Measurements from ENCODE around the gene DMRTB1.

DMRTB1 gene

DNA sequence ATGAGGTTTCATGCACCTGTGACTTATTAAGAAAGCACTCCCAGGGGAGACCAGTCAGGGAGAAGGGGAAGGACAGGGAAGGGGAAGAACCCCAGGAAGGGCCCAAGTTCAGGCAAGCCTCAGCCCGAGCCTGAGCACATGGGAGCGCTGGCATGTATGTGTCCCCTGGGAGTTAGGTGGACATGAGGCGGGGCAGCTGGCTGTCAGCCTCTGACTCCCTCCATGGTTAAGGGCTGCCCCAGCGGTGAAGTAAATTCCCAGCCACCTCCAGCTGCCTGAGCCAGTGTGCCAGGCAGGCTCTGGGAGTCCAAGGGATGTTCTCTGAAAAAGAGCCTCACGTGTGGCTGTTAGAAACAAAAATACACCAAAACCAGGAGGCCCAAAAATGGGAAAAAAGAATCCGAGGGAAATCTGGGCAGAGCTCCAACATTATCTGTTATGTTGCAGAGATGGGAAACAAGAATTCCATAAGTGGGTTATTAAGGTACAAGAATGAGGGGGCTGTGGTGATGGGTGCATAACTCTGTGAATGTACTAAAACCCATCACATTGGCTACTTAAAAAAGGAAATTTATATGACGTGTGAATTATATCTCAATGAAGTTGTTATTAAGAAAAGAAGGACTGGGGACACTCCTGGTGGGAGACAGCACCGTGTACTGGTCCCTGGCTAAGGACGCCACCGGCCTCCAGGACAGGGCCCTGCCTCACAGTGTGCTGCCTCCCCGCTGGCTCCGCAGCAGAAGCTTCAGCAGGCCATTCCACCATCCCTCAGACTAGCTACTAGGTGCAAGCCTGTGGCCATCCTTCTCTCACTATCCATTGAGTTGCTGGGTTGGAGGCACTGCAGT is 18.7 kb downstream of the DMRTB1 start:
- TF ChIP-seq, protein P1, sequence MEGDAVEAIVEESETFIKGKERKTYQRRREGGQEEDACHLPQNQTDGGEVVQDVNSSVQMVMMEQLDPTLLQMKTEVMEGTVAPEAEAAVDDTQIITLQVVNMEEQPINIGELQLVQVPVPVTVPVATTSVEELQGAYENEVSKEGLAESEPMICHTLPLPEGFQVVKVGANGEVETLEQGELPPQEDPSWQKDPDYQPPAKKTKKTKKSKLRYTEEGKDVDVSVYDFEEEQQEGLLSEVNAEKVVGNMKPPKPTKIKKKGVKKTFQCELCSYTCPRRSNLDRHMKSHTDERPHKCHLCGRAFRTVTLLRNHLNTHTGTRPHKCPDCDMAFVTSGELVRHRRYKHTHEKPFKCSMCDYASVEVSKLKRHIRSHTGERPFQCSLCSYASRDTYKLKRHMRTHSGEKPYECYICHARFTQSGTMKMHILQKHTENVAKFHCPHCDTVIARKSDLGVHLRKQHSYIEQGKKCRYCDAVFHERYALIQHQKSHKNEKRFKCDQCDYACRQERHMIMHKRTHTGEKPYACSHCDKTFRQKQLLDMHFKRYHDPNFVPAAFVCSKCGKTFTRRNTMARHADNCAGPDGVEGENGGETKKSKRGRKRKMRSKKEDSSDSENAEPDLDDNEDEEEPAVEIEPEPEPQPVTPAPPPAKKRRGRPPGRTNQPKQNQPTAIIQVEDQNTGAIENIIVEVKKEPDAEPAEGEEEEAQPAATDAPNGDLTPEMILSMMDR (IDR thresholded peaks at IDR 0.05): no peak
- H3K27me3 ChIP-seq: no peaks in the 10 kb centered on the region
- no peak overlapping the region for H3K27ac ChIP-seq

DNA sequence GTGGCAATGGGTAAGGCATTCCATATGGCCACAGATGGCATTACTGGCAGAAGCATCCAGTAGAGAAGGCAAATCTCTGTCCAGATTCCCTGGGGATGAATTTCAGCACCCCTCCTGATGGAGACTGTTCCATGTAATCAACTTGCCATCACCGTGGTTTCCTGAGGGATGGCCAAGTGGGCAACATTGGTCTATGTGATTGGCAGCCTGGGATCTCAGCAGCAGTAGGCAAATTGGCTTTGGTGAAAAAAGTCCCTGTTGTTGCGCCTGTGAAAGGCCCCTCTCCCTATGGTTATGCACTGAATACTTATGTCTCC is 19.3 kb downstream of the DMRTB1 start:
- Histone ChIP-seq H3K36me3 (no peaks in the 10 kb centered on the region), H3K9me3 (no peaks in the 10 kb centered on the region), H3K27me3 (no peaks in the 10 kb centered on the region), H3K27ac (no peak overlapping the region), H3K4me3 (ENCODE audit: low read depth in 1 of 2, low read length in 1 of 2) (no peak overlapping the region), H3K4me1 (ENCODE audit: control insufficient read depth in 1 of 2, insufficient read depth in 1 of 2, low read depth in 1 of 2, low read length in 1 of 2) (no peaks in the 10 kb centered on the region)
- TF ChIP-seq, protein P1 (IDR thresholded peaks at IDR 0.05): no peak

More for the DNA sequence above, 18.7 kb downstream of the DMRTB1 start:
- Histone ChIP-seq H3K9me3 (no peaks in the 10 kb centered on the region), H3K4me3 (ENCODE audit: low read depth in 1 of 2, low read length in 1 of 2) (no peak overlapping the region), H3K36me3 (no peaks in the 10 kb centered on the region), H3K4me1 (ENCODE audit: control insufficient read depth in 1 of 2, insufficient read depth in 1 of 2, low read depth in 1 of 2, low read length in 1 of 2) (no peaks in the 10 kb centered on the region)

DNA sequence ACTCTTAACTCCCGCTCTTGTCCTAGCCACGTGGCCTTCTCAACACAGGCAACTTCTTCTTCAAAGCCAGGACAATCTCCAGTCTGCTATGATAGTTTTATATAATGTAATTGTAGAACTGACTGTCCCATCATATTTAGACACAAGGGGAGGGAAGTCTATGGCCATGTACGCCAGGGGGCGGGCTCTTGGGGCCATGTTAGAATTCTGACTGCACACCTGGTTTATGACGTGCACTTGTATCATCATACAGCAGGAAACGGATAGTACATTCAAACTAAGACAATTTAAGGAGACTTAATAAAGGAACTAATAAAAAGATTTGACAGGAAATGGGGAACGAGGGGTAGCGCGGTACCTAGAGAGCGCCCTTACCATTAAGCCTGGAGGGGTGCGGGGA is 21.5 kb downstream of the DMRTB1 start:
- Histone ChIP-seq H3K4me3 (ENCODE audit: low read depth in 1 of 2, low read length in 1 of 2) (no peak overlapping the region), H3K36me3 (no peaks in the 10 kb centered on the region), H3K9me3 (no peaks in the 10 kb centered on the region), H3K4me1 (ENCODE audit: control insufficient read depth in 1 of 2, insufficient read depth in 1 of 2, low read depth in 1 of 2, low read length in 1 of 2) (no peaks in the 10 kb centered on the region), H3K27ac (no peak overlapping the region), H3K27me3 (peaks cover 2% of the 10 kb centered on the region)
- TF ChIP-seq, protein P1 (IDR thresholded peaks at IDR 0.05): no peak

DNA sequence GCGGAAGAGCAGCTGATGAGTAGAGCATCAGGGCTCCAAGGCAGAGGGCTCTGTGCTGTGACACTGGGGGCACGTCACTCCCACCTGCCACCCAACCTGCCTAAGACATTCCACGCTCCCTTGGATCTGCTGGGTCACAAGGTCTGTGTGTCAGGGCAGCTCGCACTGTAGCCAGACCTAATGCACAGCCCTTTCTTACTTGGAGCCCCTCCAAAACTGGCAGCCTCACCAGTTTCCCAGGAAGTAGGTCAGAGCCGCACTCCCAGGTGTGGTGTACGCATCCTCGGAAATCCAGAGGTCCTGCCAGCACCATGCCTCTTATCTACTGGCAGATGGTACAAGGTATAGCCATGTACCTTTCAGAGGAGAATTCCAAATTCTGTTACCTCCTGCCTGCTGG is 22.3 kb downstream of the DMRTB1 start:
- Histone ChIP-seq H3K4me1 (ENCODE audit: control insufficient read depth in 1 of 2, insufficient read depth in 1 of 2, low read depth in 1 of 2, low read length in 1 of 2) (no peaks in the 10 kb centered on the region), H3K36me3 (no peaks in the 10 kb centered on the region), H3K4me3 (ENCODE audit: low read depth in 1 of 2, low read length in 1 of 2) (no peak overlapping the region), H3K9me3 (no peaks in the 10 kb centered on the region), H3K27ac (no peak overlapping the region), H3K27me3 (peaks cover 10% of the 10 kb centered on the region)
- TF ChIP-seq, protein P1 (IDR thresholded peaks at IDR 0.05): no peak

DNA sequence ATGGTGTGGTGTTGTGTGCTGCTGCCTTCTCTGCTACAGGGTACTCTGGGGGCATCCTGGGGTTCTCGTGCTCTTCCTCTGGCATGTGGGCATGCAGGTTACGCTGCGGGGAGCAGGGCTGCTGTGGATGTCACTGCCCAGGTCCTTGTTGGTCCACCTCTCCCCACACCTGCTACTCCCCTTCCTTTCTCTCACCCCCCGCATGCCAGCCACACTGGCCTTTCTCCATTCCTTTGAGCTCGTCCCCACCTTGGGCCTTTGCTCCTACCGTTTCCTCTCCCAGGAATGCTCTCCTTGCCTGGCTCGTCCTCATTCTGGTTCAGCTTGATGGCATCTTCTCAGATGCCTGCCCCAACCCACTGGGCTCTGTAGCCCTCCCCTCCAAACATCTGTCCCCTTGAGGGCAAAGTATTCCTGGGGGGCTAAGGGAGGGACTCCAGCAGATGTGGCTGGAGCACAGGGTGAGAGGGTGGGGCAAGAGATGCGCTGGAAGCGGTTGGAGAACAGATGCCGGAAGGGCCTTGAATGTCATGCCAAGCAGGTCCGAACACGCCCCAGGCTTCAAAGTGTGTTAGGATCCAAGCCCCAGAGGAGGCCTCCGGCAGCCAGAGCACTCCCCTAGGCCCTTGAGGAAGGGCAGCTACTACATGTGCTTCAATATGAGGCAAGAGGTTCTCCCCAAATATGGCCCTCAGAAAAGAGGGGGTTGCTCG is 23.4 kb downstream of the DMRTB1 start:
- TF ChIP-seq, protein P1 (IDR thresholded peaks at IDR 0.05): no peak
- peaks cover 21% of the 10 kb centered on the region for H3K27me3 ChIP-seq
- H3K27ac ChIP-seq: no peak overlapping the region
- H3K36me3 ChIP-seq: no peaks in the 10 kb centered on the region
- no peaks in the 10 kb centered on the region for H3K4me1 ChIP-seq (ENCODE audit: control insufficient read depth in 1 of 2, insufficient read depth in 1 of 2, low read depth in 1 of 2, low read length in 1 of 2)
- H3K9me3 ChIP-seq: no peaks in the 10 kb centered on the region
- no peak overlapping the region for H3K4me3 ChIP-seq (ENCODE audit: low read depth in 1 of 2, low read length in 1 of 2)
